Testis (tissue), 2 donors: ENCODE measurements around the gene ACTL10.

Experiments used
- CTCF ChIP-seq, 3 experiments: fragments of 450-650 bp in 2 of 3; fragments of 200-600 bp in 1 of 3; sonication (generic) in 1 of 3; IDR thresholded peaks; one replicate each; pipeline ENCODE4 v1.5.1; 2016 to 2019; ENCODE audit warnings: antibody characterized with exemption in 3 of 3, mild to moderate bottlenecking in 2 of 3, moderate library complexity in 1 of 3
- POLR2A ChIP-seq: fragments of 450-650 bp; IDR thresholded peaks from one replicate; pipeline ENCODE4 v1.6.1; 2017; ENCODE audit warnings: antibody characterized with exemption, mild to moderate bottlenecking, moderate library complexity

GRCh38 chr20:33686100-33686983, 19.6 kb downstream of the ACTL10 start, which contains the start of gene E2F1:
- TF ChIP-seq CTCF (IDR thresholded peaks at IDR 0.05) (peak; percentile 29 to 53 (median 40)), POLR2A (no peak)
